VCaP (cell line): Measurements from ENCODE around the gene GON7.
"Not testable (repeated sequence)": the region's sequence is repeated elsewhere in the genome, so short reads cannot be mapped to it uniquely, and the experiment has no call there.

ENCODE experiments used
- H3K27ac ChIP-seq: fragments of 450-650 bp; 2 replicates; pipeline ENCODE4 v1.5.1; 2017
- CTCF ChIP-seq: fragments of 450-650 bp; conservative IDR thresholded peaks from 2 replicates; pipeline ENCODE4 v1.5.1; 2017; ENCODE audit warnings: mild to moderate bottlenecking, moderate library complexity

The GON7 gene

GRCh38 chr14:93173943-93174395, 32.9 kb downstream of the GON7 start:
- TF ChIP-seq CTCF: no peak
- peak overlapping the region; percentile 16; the same call in 1 of the 2 replicates for H3K27ac ChIP-seq

GRCh38 chr14:93171376-93171775, 35.5 kb downstream of the GON7 start:
- no peak for TF ChIP-seq CTCF
- H3K27ac ChIP-seq: no peak overlapping the region

GRCh38 chr14:93170141-93170540, 36.7 kb downstream of the GON7 start:
- not testable (repeated sequence) for H3K27ac ChIP-seq

- H3K27ac ChIP-seq: not testable (repeated sequence)
Observed at GRCh38 chr14:93169619-93170018, 37.2 kb downstream of the GON7 start.

GRCh38 chr14:93168610-93169009, 38.3 kb downstream of the GON7 start:
- H3K27ac ChIP-seq: not testable (repeated sequence)

GRCh38 chr14:93165271-93166265, 41.3 kb downstream of the GON7 start:
- H3K27ac ChIP-seq: not testable (repeated sequence)

GRCh38 chr14:93163564-93163963, 43.3 kb downstream of the GON7 start:
- no peak for TF ChIP-seq CTCF
- H3K27ac ChIP-seq: no peak overlapping the region

- H3K27ac ChIP-seq: no peak overlapping the region
Observed at GRCh38 chr14:93161411-93161940, 45.4 kb downstream of the GON7 start.

GRCh38 chr14:93160353-93160801, 46.5 kb downstream of the GON7 start:
- no peak overlapping the region for H3K27ac ChIP-seq
- peak; percentile 79 for TF ChIP-seq CTCF

More at GRCh38 chr14:93161411-93161940, 45.4 kb downstream of the GON7 start:
- TF ChIP-seq CTCF: no peak

- H3K27ac ChIP-seq: not testable (repeated sequence)
Observed at GRCh38 chr14:93159625-93160352, 47.1 kb downstream of the GON7 start.

- not testable (repeated sequence) for H3K27ac ChIP-seq
Observed at GRCh38 chr14:93158349-93158748, 48.5 kb downstream of the GON7 start.
